GM06990 (cell line): ENCODE measurements around the gene TTLL6.

Source experiments
- DNase-seq: peaks from one replicate; pipeline ENCODE4 v3.0.0-alpha.2; 2011; ENCODE audit not compliant: insufficient read length; ENCODE audit errors: extremely low read depth
- H3K27me3 ChIP-seq: replicated peaks from 2 replicates; pipeline ENCODE4 v1.6.0; 2011; ENCODE audit warnings: low read length; ENCODE audit not compliant: control insufficient read depth, insufficient read depth
- H3K36me3 ChIP-seq: 2 replicates; pipeline ENCODE4 v1.5.1; 2011; ENCODE audit warnings: low read length; ENCODE audit not compliant: control insufficient read depth, insufficient read depth
- H3K4me3 ChIP-seq: replicated peaks from 2 replicates; pipeline ENCODE4 v1.5.1; 2011; ENCODE audit warnings: low read depth, mild to moderate bottlenecking, control low read depth, low read length
- CTCF ChIP-seq: IDR thresholded peaks from 2 replicates; pipeline ENCODE4 v1.5.1; 2011; ENCODE audit warnings: low read length, control low read depth, mild to moderate bottlenecking, inconsistent platforms; ENCODE audit not compliant: insufficient read depth, poor library complexity, severe bottlenecking

TTLL6 gene

DNA sequence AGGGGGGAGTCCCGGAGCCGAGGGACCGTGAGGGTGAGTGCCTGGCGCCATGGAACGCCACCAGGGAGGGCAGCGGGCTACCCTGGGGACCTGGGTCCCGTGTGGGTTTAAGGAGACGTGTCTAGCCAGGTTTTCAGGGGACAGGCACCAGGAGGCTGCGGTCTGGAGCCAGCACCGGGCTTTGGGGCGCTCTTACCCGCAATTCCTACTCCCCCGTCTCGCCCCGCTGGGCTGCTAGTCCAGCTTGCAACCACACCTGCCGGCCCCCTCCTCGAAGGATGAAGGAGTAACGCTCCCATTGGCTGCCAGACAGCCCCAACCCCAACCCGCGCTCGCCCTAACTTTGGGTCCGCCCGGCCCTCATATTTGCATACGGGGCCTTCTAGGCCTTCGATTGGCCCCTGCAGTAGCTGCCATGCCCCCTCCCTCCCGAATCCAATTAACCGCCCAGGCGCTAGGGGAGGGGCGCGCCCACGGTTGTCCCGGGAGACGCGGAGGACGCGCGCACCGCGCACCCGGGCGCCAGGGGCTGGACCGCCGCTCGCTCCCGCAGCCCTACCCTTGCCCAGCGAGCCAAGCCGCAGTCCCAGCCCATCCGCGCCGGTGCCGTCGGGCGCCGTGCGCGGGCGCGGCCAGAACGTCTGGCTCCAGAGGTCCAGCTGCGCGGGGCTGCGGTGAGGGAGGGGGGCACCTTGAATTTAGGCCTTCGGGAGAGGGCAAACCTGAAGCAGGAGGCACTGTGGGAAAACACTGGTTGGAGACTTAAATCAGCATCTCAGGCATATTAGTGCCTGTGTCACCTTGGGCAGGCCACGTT lies at the start of gene TTLL6:
TTLL6 (minus strand) TSS at position 456 of the 817 bp plus-strand sequence; CDS start at position 299, 157 bp downstream.
- Histone ChIP-seq H3K4me3 (peak within 1 kb of the TSS; percentile 43), H3K27me3 (no peaks in the 10 kb centered on the region; the same call in 1 of the 2 replicates), H3K36me3 (no peaks in the 10 kb centered on the region)
- TF ChIP-seq CTCF = no peak
- DNase-seq = peak; percentile 68

DNA sequence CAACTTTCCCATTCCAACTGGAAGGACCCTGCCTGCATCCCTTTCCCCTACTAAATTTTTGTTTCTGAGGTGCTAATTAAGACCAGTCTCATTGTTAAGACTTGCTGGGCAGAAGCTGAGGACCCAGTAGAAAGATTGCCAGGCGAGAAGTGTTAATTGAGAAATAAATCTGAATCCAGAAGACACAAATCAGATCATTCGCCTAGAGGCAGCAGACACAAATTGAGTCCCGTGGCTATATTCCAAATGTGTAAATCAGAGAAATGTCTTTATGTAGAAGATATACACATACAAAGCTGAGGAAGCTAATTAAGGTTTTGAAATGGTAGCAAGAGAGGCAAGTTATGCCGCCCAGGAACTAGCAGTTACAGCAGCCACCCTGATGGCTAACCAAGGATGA lies 43.4 kb upstream of the TTLL6 start:
- no peak for TF ChIP-seq CTCF
- Histone ChIP-seq H3K4me3 (no peak overlapping the region), H3K36me3 (peaks cover 8% of the 10 kb centered on the region), H3K27me3 (no peaks in the 10 kb centered on the region)
- no peak for DNase-seq

DNA sequence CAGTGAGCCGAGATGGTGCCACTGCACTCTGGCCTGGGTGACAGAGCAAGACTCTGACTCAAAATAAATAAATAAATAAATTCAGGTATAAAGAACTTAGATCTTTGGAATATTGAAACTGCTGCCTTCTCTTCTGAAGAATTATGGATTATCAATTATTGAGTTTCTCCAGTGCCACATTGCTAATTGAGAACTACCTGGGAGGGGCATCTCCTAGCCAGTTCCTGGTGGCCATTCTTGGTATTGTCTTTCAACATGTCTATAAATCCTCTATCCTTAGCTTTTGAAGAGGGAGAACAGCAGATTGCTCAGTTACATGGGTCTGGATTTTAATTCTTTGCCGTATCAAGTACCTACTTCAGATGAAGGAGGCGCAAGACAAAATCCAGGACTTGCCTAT lies 43.0 kb upstream of the TTLL6 start:
- peaks cover 8% of the 10 kb centered on the region for H3K36me3 ChIP-seq
- peak; percentile 16 for TF ChIP-seq CTCF
- H3K27me3 ChIP-seq = no peaks in the 10 kb centered on the region
- no peak for DNase-seq
- H3K4me3 ChIP-seq = no peak overlapping the region

GRCh38 chr17:48856122-48856821 lies 39.2 kb upstream of the TTLL6 start:
- TF ChIP-seq CTCF = no peak
- Histone ChIP-seq H3K36me3 (peaks cover 9% of the 10 kb centered on the region), H3K27me3 (no peaks in the 10 kb centered on the region), H3K4me3 (no peak overlapping the region)
- no peak for DNase-seq

GRCh38 chr17:48854774-48855476 lies 37.9 kb upstream of the TTLL6 start:
- Histone ChIP-seq H3K27me3 (no peaks in the 10 kb centered on the region), H3K36me3 (peaks cover 7% of the 10 kb centered on the region), H3K4me3 (no peak overlapping the region)
- no peak for DNase-seq
- no peak for TF ChIP-seq CTCF
